ENCODE data around the gene DDRGK1. TPM values are rescaled to one million over a fixed set of nuclear protein-coding genes. Genes with fewer than 3 reads are reported as not detected.

Gene DDRGK1
- total and polyA plus RNA-seq, 4 donors = 16.8 to 72.4 (median 48.5) TPM

DNA sequence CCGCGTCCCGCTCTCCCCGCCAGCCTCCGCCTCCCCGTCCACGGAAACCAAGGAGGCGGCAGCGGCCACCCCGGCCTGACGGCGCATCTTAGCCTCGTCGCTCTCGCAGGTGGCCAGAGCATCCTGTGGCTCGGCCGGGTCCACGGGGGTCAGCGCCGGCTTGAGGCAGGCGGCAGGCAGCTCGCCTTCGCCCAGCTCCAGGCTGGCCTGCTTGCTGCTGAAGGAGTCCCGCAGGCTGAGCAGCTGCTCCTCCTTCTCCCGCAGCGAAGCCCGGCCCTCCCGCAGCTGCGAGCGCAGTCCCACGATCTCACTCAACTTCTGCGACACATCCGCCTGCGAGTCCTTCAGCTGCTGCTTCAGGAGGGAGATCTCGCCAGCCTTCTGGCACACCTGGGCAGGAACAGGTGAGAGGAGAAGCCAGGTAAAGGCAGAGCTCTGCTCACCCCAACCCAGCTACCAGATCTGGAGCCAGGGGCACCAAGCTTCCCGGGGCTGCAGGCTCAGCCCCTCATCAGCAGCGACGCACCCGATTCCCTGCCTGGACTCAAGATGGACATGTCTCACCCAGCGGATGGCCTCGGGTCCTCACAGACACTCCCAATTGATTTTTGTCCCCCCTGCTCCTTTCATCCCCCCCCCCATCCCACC, 39.6 kb downstream of the DDRGK1 start:
- no peaks in the 10 kb centered on the region for H3K9me3 ChIP-seq (ENCODE audit: control insufficient read depth in 4 of 4, low read length in 3 of 4)
- DNase-seq (ENCODE audit: low spot score) = no peak
- no peak overlapping the region for H3K27ac ChIP-seq (ENCODE audit: low read depth in 1 of 2, low read length in 2 of 2)
- no peak for TF ChIP-seq YY1 (IDR thresholded peaks at IDR 0.05)
- TF ChIP-seq EGR1 (IDR thresholded peaks at IDR 0.05; ENCODE audit: low read depth in 2 of 2) = no peak
- TF ChIP-seq FOXA1 (IDR thresholded peaks at IDR 0.05) = no peak
- TF ChIP-seq JUND (IDR thresholded peaks at IDR 0.05) = no peak
- no peak for TF ChIP-seq ZBTB33 (IDR thresholded peaks at IDR 0.05)
- TF ChIP-seq TAF1 (conservative IDR thresholded peaks at IDR 0.05) = no peak
- TF ChIP-seq GABPA (IDR thresholded peaks at IDR 0.05 in 1 of 2, conservative IDR thresholded peaks at IDR 0.05 in 1 of 2) = no peak
- TF ChIP-seq, protein P1, sequence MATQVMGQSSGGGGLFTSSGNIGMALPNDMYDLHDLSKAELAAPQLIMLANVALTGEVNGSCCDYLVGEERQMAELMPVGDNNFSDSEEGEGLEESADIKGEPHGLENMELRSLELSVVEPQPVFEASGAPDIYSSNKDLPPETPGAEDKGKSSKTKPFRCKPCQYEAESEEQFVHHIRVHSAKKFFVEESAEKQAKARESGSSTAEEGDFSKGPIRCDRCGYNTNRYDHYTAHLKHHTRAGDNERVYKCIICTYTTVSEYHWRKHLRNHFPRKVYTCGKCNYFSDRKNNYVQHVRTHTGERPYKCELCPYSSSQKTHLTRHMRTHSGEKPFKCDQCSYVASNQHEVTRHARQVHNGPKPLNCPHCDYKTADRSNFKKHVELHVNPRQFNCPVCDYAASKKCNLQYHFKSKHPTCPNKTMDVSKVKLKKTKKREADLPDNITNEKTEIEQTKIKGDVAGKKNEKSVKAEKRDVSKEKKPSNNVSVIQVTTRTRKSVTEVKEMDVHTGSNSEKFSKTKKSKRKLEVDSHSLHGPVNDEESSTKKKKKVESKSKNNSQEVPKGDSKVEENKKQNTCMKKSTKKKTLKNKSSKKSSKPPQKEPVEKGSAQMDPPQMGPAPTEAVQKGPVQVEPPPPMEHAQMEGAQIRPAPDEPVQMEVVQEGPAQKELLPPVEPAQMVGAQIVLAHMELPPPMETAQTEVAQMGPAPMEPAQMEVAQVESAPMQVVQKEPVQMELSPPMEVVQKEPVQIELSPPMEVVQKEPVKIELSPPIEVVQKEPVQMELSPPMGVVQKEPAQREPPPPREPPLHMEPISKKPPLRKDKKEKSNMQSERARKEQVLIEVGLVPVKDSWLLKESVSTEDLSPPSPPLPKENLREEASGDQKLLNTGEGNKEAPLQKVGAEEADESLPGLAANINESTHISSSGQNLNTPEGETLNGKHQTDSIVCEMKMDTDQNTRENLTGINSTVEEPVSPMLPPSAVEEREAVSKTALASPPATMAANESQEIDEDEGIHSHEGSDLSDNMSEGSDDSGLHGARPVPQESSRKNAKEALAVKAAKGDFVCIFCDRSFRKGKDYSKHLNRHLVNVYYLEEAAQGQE (IDR thresholded peaks at IDR 0.05) = no peak
- no peak for TF ChIP-seq RAD21 (IDR thresholded peaks at IDR 0.05)
- TF ChIP-seq CTCF (IDR thresholded peaks at IDR 0.05; ENCODE audit: low read depth, low read length, missing input control) = no peak
- no peak for TF ChIP-seq HNF4A (conservative IDR thresholded peaks at IDR 0.05)
- no peak for TF ChIP-seq HNF4G (IDR thresholded peaks at IDR 0.05)
- H3K27me3 ChIP-seq (ENCODE audit: control insufficient read depth in 4 of 4, insufficient read depth in 4 of 4, low read length in 3 of 4) = no peaks in the 10 kb centered on the region
- no peak overlapping the region for H3K4me3 ChIP-seq (ENCODE audit: low read depth in 1 of 3, low read length in 3 of 3)
- WGBS = 92% methylated on average over 41 of the region's 41 CpGs
- H3K4me1 ChIP-seq (ENCODE audit: control insufficient read depth in 4 of 4, insufficient read depth in 4 of 4, low read length in 3 of 4) = peaks cover 0 to 7% (median 1%) of the 10 kb centered on the region in 4 donors
- no peaks in the 10 kb centered on the region for H3K36me3 ChIP-seq (ENCODE audit: control insufficient read depth in 4 of 4, insufficient read depth in 3 of 4, low read depth in 1 of 4, low read length in 3 of 4)
- no peak overlapping the region for H3K9ac ChIP-seq (ENCODE audit: low read depth in 1 of 2, low read length in 2 of 2)

GRCh38 chr20:3164043-3164762, 40.3 kb downstream of the DDRGK1 start:
- H3K9me3 ChIP-seq (ENCODE audit: control insufficient read depth in 4 of 4, low read length in 3 of 4) = no peaks in the 10 kb centered on the region
- DNase-seq (ENCODE audit: low spot score) = no peak
- TF ChIP-seq EGR1 (IDR thresholded peaks at IDR 0.05; ENCODE audit: low read depth in 2 of 2) (no peak), SP1 (IDR thresholded peaks at IDR 0.05) (no peak), JUND (IDR thresholded peaks at IDR 0.05) (no peak), ZBTB33 (IDR thresholded peaks at IDR 0.05) (no peak), HNF4G (IDR thresholded peaks at IDR 0.05) (no peak)
- TF ChIP-seq, protein P2, sequence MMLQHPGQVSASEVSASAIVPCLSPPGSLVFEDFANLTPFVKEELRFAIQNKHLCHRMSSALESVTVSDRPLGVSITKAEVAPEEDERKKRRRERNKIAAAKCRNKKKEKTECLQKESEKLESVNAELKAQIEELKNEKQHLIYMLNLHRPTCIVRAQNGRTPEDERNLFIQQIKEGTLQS (IDR thresholded peaks at IDR 0.05) = no peak
- TF ChIP-seq, protein P1 (IDR thresholded peaks at IDR 0.05) = no peak

More at GRCh38 chr20:3164043-3164762, 40.3 kb downstream of the DDRGK1 start:
- Histone ChIP-seq H3K36me3 (ENCODE audit: control insufficient read depth in 4 of 4, insufficient read depth in 3 of 4, low read depth in 1 of 4, low read length in 3 of 4) (no peaks in the 10 kb centered on the region), H3K27me3 (ENCODE audit: control insufficient read depth in 4 of 4, insufficient read depth in 4 of 4, low read length in 3 of 4) (no peaks in the 10 kb centered on the region), H3K27ac (ENCODE audit: low read depth in 1 of 2, low read length in 2 of 2) (no peak overlapping the region), H3K4me3 (ENCODE audit: low read depth in 1 of 3, low read length in 3 of 3) (no peak overlapping the region), H3K9ac (ENCODE audit: low read depth in 1 of 2, low read length in 2 of 2) (no peak overlapping the region), H3K4me1 (ENCODE audit: control insufficient read depth in 4 of 4, insufficient read depth in 4 of 4, low read length in 3 of 4) (peaks cover 0 to 7% (median 1%) of the 10 kb centered on the region in 4 donors)
- 87% methylated on average over 32 of the region's 32 CpGs for WGBS

All from liver (tissue), 9 donors.